ENCODE data around the gene PRDX2.

DNA sequence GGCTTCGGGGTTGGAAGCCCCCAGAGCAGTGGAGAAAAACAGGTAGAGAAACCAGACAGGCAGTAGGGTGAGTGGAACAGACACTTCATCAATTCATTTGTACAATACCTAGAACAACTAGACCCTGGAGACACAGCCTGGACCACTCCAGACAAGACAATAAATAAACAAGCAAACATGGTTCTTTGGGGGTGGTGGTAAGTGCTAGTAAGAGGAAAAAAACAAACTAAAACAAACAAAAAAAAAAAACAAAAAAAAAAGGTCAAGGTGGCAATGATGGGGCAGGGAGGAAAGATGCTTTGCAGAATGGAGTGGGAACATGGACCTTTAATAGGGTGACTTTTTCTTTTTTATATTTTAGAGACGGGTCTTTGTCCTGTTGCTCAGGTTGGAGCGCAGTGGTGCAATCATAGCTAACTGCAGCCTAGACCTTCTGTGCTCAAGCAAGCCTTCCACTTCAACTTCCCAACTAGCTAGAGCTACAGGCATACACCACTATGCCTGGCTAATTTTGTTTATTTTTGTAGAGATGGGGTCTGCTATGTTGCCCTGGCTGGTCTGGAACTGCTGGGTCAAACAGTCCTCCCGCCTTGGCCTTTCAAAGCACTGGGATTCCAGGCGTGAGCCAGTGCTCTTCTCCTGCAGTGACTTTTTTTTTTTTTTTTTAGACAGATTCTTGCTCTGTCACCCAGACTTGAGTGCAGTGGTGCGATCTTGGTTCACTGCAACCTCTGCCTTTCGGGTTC, 7.2 kb downstream of the PRDX2 start:
- TF ChIP-seq, protein P1, sequence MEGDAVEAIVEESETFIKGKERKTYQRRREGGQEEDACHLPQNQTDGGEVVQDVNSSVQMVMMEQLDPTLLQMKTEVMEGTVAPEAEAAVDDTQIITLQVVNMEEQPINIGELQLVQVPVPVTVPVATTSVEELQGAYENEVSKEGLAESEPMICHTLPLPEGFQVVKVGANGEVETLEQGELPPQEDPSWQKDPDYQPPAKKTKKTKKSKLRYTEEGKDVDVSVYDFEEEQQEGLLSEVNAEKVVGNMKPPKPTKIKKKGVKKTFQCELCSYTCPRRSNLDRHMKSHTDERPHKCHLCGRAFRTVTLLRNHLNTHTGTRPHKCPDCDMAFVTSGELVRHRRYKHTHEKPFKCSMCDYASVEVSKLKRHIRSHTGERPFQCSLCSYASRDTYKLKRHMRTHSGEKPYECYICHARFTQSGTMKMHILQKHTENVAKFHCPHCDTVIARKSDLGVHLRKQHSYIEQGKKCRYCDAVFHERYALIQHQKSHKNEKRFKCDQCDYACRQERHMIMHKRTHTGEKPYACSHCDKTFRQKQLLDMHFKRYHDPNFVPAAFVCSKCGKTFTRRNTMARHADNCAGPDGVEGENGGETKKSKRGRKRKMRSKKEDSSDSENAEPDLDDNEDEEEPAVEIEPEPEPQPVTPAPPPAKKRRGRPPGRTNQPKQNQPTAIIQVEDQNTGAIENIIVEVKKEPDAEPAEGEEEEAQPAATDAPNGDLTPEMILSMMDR (IDR thresholded peaks at IDR 0.05; ENCODE audit: poor library complexity) = no peak
- TF ChIP-seq EZH2phosphoT487 (IDR thresholded peaks at IDR 0.05; ENCODE audit: low read depth, severe bottlenecking, unreplicated experiment) (no peak), EZH2 (IDR thresholded peaks at IDR 0.05; ENCODE audit: borderline replicate concordance) (no peak)

Data from hepatocyte (in vitro differentiated cells).